ENCODE results near the gene IKZF2. TPM values are rescaled to one million over a fixed set of nuclear protein-coding genes. Genes with fewer than 3 reads are reported as not detected.

Gene IKZF2
- total RNA-seq, 1 experiment from 2014 or later = 14.2 TPM

DNA sequence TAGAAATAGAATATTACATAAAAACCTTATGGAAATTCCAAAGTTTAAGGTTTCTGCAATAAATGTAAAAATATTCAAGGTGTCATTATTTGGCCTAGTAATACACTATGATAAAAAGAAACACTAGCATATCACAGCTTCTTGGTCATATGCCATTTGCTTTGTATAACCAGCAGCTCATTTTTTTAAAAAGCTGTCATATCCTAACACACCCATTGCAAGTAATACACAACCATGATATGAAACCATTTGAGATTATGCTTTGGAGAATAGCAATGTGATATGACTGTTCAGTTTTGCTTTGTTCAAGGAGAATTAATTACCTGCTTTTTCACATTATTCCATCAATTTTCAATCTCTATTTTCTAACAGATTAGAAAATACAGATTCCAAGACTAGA is 149.0 kb downstream of the IKZF2 start:
- Histone ChIP-seq H3K4me3 (ENCODE audit: low read depth, low read length) (no peak overlapping the region), H3K9me3 (no peaks in the 10 kb centered on the region; the same call in 1 of the 2 replicates), H3K27me3 (replicated peaks; ENCODE audit: control insufficient read depth, insufficient read depth, low read length) (no peaks in the 10 kb centered on the region), H3K4me1 (no peaks in the 10 kb centered on the region), H3K36me3 (ENCODE audit: control insufficient read depth, insufficient read depth, low read length) (no peaks in the 10 kb centered on the region; the same call in 1 of the 2 replicates)
- Mint-ChIP-seq H3K27ac (ENCODE audit: unreplicated experiment) (no peak overlapping the region), H3K27me3 (ENCODE audit: insufficient read depth, unreplicated experiment) (no peaks in the 10 kb centered on the region), H3K4me3 (ENCODE audit: unreplicated experiment) (no peak overlapping the region), H3K9me3 (ENCODE audit: unreplicated experiment) (no peaks in the 10 kb centered on the region), H3K4me1 (ENCODE audit: low read depth, unreplicated experiment) (no peaks in the 10 kb centered on the region), H3K36me3 (ENCODE audit: insufficient read depth, unreplicated experiment) (no peaks in the 10 kb centered on the region)
- ChIA-PET CTCF (no interaction called here), POLR2A (no interaction called here)
- BruUV-seq (replicated peaks) = no TSS peak
- DNase-seq = no peak
- intact Hi-C loops (cut with micrococcal nuclease; ENCODE audit: unreplicated experiment) = loop anchor here (10.0 kb wide), 1 partner anchor 318 kb away; no protein-coding TSS in a partner anchor
- TF ChIP-seq, protein P1, sequence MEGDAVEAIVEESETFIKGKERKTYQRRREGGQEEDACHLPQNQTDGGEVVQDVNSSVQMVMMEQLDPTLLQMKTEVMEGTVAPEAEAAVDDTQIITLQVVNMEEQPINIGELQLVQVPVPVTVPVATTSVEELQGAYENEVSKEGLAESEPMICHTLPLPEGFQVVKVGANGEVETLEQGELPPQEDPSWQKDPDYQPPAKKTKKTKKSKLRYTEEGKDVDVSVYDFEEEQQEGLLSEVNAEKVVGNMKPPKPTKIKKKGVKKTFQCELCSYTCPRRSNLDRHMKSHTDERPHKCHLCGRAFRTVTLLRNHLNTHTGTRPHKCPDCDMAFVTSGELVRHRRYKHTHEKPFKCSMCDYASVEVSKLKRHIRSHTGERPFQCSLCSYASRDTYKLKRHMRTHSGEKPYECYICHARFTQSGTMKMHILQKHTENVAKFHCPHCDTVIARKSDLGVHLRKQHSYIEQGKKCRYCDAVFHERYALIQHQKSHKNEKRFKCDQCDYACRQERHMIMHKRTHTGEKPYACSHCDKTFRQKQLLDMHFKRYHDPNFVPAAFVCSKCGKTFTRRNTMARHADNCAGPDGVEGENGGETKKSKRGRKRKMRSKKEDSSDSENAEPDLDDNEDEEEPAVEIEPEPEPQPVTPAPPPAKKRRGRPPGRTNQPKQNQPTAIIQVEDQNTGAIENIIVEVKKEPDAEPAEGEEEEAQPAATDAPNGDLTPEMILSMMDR (IDR thresholded peaks at IDR 0.05; ENCODE audit: insufficient read depth in 1 of 2, low read depth in 1 of 2, low read length in 1 of 2, severe bottlenecking in 1 of 2, unreplicated experiment in 1 of 2) = no peak

DNA sequence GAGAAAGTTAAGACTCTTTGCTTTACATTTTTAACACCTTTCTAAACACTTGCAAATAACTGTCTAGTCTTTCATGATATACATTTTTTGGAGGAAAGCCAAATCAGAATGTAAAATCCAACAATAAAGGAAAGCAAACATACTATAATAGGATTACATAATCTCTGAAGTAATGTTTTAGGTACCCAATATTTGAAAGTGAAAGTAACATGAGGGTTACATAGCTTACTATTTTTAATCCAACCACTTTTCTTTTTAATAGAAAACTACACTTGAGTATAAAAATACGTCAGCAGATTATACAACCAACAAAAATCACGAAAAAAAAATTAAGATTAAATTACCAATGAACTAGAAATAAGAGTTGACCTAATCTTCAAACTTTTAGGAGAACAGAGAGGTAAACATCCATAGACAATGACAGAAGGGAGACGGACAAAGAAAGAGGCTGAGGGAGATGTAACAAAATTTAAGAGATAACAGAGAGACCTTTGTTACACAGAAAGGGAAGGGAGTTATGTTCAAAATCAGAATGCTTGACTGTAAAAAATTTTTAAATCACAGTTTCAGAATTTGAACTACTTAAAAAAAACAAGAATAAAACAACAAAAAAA is 150.0 kb downstream of the IKZF2 start:
- H3K4me1 Mint-ChIP-seq (ENCODE audit: low read depth, unreplicated experiment) = no peaks in the 10 kb centered on the region
- H3K4me3 Mint-ChIP-seq (ENCODE audit: unreplicated experiment) = no peak overlapping the region
- Histone ChIP-seq H3K27me3 (replicated peaks; ENCODE audit: control insufficient read depth, insufficient read depth, low read length) (no peaks in the 10 kb centered on the region), H3K36me3 (ENCODE audit: control insufficient read depth, insufficient read depth, low read length) (no peaks in the 10 kb centered on the region), H3K4me1 (no peaks in the 10 kb centered on the region), H3K9me3 (no peaks in the 10 kb centered on the region; the same call in 1 of the 2 replicates), H3K4me3 (ENCODE audit: low read depth, low read length) (no peak overlapping the region)
- no peak for DNase-seq
- H3K9me3 Mint-ChIP-seq (ENCODE audit: unreplicated experiment) = no peaks in the 10 kb centered on the region
- BruUV-seq (replicated peaks) = no TSS peak
- POLR2A ChIA-PET = no interaction called here
- H3K27ac Mint-ChIP-seq (ENCODE audit: unreplicated experiment) = no peak overlapping the region
- no peaks in the 10 kb centered on the region for H3K27me3 Mint-ChIP-seq (ENCODE audit: insufficient read depth, unreplicated experiment)
- CTCF ChIA-PET = no interaction called here
- H3K36me3 Mint-ChIP-seq (ENCODE audit: insufficient read depth, unreplicated experiment) = no peaks in the 10 kb centered on the region
- intact Hi-C loops (cut with micrococcal nuclease; ENCODE audit: unreplicated experiment) = loop anchor here (10.0 kb wide), 1 partner anchor 317 kb away; no protein-coding TSS in a partner anchor
- TF ChIP-seq, protein P1 (IDR thresholded peaks at IDR 0.05; ENCODE audit: insufficient read depth in 1 of 2, low read depth in 1 of 2, low read length in 1 of 2, severe bottlenecking in 1 of 2, unreplicated experiment in 1 of 2) = no peak

DNA sequence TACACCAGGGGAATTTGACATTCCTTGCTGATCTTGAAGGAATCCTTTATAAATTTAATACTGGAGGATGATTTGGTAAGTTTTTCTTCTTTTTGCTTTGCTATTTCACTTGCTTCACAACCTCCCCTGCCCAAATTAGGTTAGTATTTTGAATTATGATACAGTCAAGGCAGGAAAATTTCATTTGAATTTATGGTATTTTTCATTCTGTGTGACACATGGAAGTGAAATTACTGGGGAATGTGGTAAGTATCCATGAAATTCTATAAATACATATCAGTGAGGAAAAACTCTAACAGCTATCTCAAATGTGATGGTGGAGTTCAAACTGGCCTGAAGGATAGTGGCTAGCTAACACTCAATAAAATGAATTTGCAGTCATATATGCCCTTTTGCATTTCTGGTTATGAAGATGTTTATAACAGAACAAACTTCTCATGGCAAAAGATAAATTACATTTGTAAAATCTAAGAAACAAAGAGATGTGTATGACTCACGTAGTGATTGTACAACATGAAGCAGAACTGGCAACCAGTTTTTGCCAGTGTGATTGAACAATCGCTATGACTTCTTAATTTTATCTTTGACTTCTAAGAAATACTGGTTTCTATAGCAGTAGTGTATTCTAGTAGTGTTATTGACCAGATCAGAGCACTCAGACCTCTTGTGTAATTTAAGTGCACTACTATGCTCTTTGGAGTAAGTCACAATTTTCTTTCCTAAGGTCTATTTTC is 152.6 kb downstream of the IKZF2 start:
- H3K36me3 ChIP-seq (ENCODE audit: control insufficient read depth, insufficient read depth, low read length) = no peaks in the 10 kb centered on the region
- Mint-ChIP-seq H3K27ac (ENCODE audit: unreplicated experiment) (no peak overlapping the region), H3K4me3 (ENCODE audit: unreplicated experiment) (no peak overlapping the region), H3K9me3 (ENCODE audit: unreplicated experiment) (no peaks in the 10 kb centered on the region), H3K27me3 (ENCODE audit: insufficient read depth, unreplicated experiment) (no peaks in the 10 kb centered on the region), H3K36me3 (ENCODE audit: insufficient read depth, unreplicated experiment) (no peaks in the 10 kb centered on the region), H3K4me1 (ENCODE audit: low read depth, unreplicated experiment) (no peaks in the 10 kb centered on the region)
- no TSS peak for BruUV-seq (replicated peaks)
- ChIA-PET CTCF (no interaction called here), POLR2A (no interaction called here)
- TF ChIP-seq, protein P1 (IDR thresholded peaks at IDR 0.05; ENCODE audit: insufficient read depth in 1 of 2, low read depth in 1 of 2, low read length in 1 of 2, severe bottlenecking in 1 of 2, unreplicated experiment in 1 of 2) = no peak
- intact Hi-C loops (cut with micrococcal nuclease; ENCODE audit: unreplicated experiment) = no loop called here
- H3K4me3 ChIP-seq (ENCODE audit: low read depth, low read length) = no peak overlapping the region
- H3K27me3 ChIP-seq (replicated peaks; ENCODE audit: control insufficient read depth, insufficient read depth, low read length) = no peaks in the 10 kb centered on the region
- H3K9me3 ChIP-seq = no peaks in the 10 kb centered on the region; the same call in 1 of the 2 replicates
- DNase-seq = no peak
- no peaks in the 10 kb centered on the region for H3K4me1 ChIP-seq

All from Caco-2 (cell line).